SK-N-SH (cell line): ENCODE measurements around the gene NAA10. TPM values are rescaled to one million over a fixed set of nuclear protein-coding genes. Genes with fewer than 3 reads are reported as not detected.

Experiments used
- CTCF ChIA-PET: fragments of 300-600, 350-600 bp; formaldehyde crosslinking; extraction: SDS; loops from one replicate; lab custom pipeline; 2021; lab: Yijun Ruan, JAX
- POLR2A ChIA-PET: fragments of 350-600 bp; sonication (Branson Sonifier 250); formaldehyde crosslinking; extraction: SDS; loops from one replicate; lab custom pipeline; 2020; ENCODE audit warnings: antibody characterized with exemption, inconsistent platforms; lab: Yijun Ruan, JAX
- DNase-seq: peaks from one replicate; pipeline ENCODE4 v3.0.0; 2012
- H2AFZ ChIP-seq: fragments of 200-600 bp; sonication (generic); 2 replicates; pipeline ENCODE4 v1.8.1; 2016; ENCODE audit warnings: antibody characterized with exemption, mild to moderate bottlenecking, low read depth
- H3F3A ChIP-seq: fragments of 200-600 bp; sonication (generic); replicated peaks from 2 replicates; pipeline ENCODE3; 2016; ENCODE audit warnings: antibody characterized with exemption, mild to moderate bottlenecking; ENCODE audit not compliant: insufficient read depth
- H3K27ac ChIP-seq, 2 experiments: fragments of 200-500 bp in 1 of 2; fragments of 200-600 bp in 1 of 2; sonication (Bioruptor generic) in 1 of 2; sonication (generic), shearing (Covaris generic) in 1 of 2; 2 replicates each; pipeline versions ENCODE4 v1.5.1 to v1.6.1; 2014 to 2016; ENCODE audit warnings: low read depth in 2 of 2, inconsistent platforms in 1 of 2, low read length in 1 of 2, mild to moderate bottlenecking in 1 of 2, mixed read lengths in 1 of 2
- H3K27me3 ChIP-seq: fragments of 200-600 bp; sonication (generic), shearing (Covaris generic); 2 replicates; pipeline ENCODE4 v1.6.1; 2016; ENCODE audit warnings: mixed run types; ENCODE audit not compliant: insufficient read depth
- H3K36me3 ChIP-seq, 2 experiments: fragments of 200-500 bp in 1 of 2; fragments of 200-600 bp in 1 of 2; sonication (Bioruptor generic) in 1 of 2; sonication (generic) in 1 of 2; replicated peaks in 1 of 2; 2 replicates each; pipeline versions ENCODE3 to v1.5.1; 2014 to 2016; ENCODE audit warnings: low read length in 1 of 2, mild to moderate bottlenecking in 1 of 2; ENCODE audit not compliant: insufficient read depth in 2 of 2, control insufficient read depth in 1 of 2
- H3K4me1 ChIP-seq, 2 experiments: fragments of 200-500 bp in 1 of 2; fragments of 200-600 bp in 1 of 2; sonication (Bioruptor generic) in 1 of 2; sonication (generic), shearing (Covaris generic) in 1 of 2; 2 replicates each; pipeline versions ENCODE4 v1.5.1 to v1.6.1; 2014 to 2016; ENCODE audit warnings: low read depth in 1 of 2, low read length in 1 of 2, mixed run types in 1 of 2; ENCODE audit not compliant: insufficient read depth in 2 of 2, control insufficient read depth in 1 of 2
- H3K4me2 ChIP-seq: fragments of 200-600 bp; sonication (generic), shearing (Covaris generic); 2 replicates; pipeline ENCODE4 v1.6.1; 2017; ENCODE audit warnings: mixed run types
- H3K4me3 ChIP-seq, 2 experiments: fragments of 200-500 bp in 1 of 2; fragments of 200-600 bp in 1 of 2; sonication (Bioruptor generic) in 1 of 2; sonication (generic), shearing (Covaris generic) in 1 of 2; 2 replicates each; pipeline versions ENCODE4 v1.5.1 to v1.8.1; 2014 to 2016; ENCODE audit warnings: low read depth in 2 of 2, inconsistent platforms in 1 of 2, low read length in 1 of 2, mild to moderate bottlenecking in 1 of 2, mixed read lengths in 1 of 2, moderate library complexity in 1 of 2
- H3K79me2 ChIP-seq: fragments of 200-600 bp; sonication (generic); 2 replicates; pipeline ENCODE4 v1.8.1; 2017; ENCODE audit warnings: mild to moderate bottlenecking; ENCODE audit not compliant: insufficient read depth
- H3K9ac ChIP-seq: fragments of 200-600 bp; sonication (generic); 2 replicates; pipeline ENCODE4 v1.6.1; 2017; ENCODE audit warnings: mixed run types
- H3K9me2 ChIP-seq: fragments of 200-600 bp; sonication (generic); 2 replicates; pipeline ENCODE4 v1.6.1; 2017; ENCODE audit warnings: mixed run types
- H3K9me3 ChIP-seq: fragments of 200-600 bp; sonication (generic); 2 replicates; pipeline ENCODE4 v1.6.1; 2017; ENCODE audit warnings: mixed run types, mild to moderate bottlenecking, moderate library complexity
- H4K20me1 ChIP-seq: fragments of 200-600 bp; sonication (generic); 2 replicates; pipeline ENCODE4 v1.6.1; 2017; ENCODE audit warnings: mild to moderate bottlenecking, mixed run types; ENCODE audit not compliant: insufficient read depth
- CHD2 ChIP-seq: fragments of 150-350 bp; IDR thresholded peaks from 2 replicates; pipeline ENCODE4 v1.6.1; 2018; ENCODE audit warnings: low read length; ENCODE audit not compliant: partially characterized antibody
- ELF1 ChIP-seq: IDR thresholded peaks from 2 replicates; pipeline ENCODE4 v1.4.0; 2012
- EP300 ChIP-seq, 2 experiments: IDR thresholded peaks; 2 replicates each; pipeline versions ENCODE4 v1.4.0 to v1.6.1; 2012; ENCODE audit warnings: borderline replicate concordance in 1 of 2, low read depth in 1 of 2, low read length in 1 of 2
- EZH2phosphoT487 ChIP-seq: fragments of 200-600 bp; sonication (generic); IDR thresholded peaks from 2 replicates; pipeline ENCODE4 v1.6.1; 2017; ENCODE audit warnings: low read depth, mixed run types, mild to moderate bottlenecking, antibody characterized with exemption, moderate library complexity, borderline replicate concordance
- FOSL2 ChIP-seq: IDR thresholded peaks from 2 replicates; pipeline ENCODE4 v1.4.0; 2012; ENCODE audit warnings: low read depth, mild to moderate bottlenecking, moderate library complexity, borderline replicate concordance
- FOXJ3 ChIP-seq: sonication (generic); formaldehyde crosslinking; IDR thresholded peaks from 2 replicates; pipeline ENCODE4 v1.5.1; 2020; ENCODE audit warnings: mild to moderate bottlenecking, missing genetic modification reagents
- FOXM1 ChIP-seq: IDR thresholded peaks from 2 replicates; pipeline ENCODE4 v1.4.0; 2012; ENCODE audit warnings: low read depth, mild to moderate bottlenecking
- GABPA ChIP-seq: IDR thresholded peaks from 2 replicates; pipeline ENCODE4 v1.4.0; 2012; ENCODE audit warnings: low read depth, mild to moderate bottlenecking
- GATA2 ChIP-seq: sonication (generic); formaldehyde crosslinking; IDR thresholded peaks from 2 replicates; pipeline ENCODE4 v1.5.0; 2020; ENCODE audit warnings: mild to moderate bottlenecking, missing genetic modification reagents
- MXI1 ChIP-seq: IDR thresholded peaks from 2 replicates; pipeline ENCODE4 v1.6.1; 2012; ENCODE audit warnings: mild to moderate bottlenecking, low read depth, low read length, improper control_type of control experiment
- POLR2AphosphoS5 ChIP-seq: IDR thresholded peaks from 2 replicates; pipeline ENCODE4 v1.6.1; 2012; ENCODE audit warnings: low read depth, low read length
- RCOR1 ChIP-seq: fragments of 150-350 bp; IDR thresholded peaks from 2 replicates; pipeline ENCODE4 v1.6.1; 2017; ENCODE audit warnings: antibody characterized with exemption, low read length
- SMC3 ChIP-seq: IDR thresholded peaks from 2 replicates; pipeline ENCODE4 v1.6.1; 2012; ENCODE audit warnings: low read depth, low read length, improper control_type of control experiment
- WGBS: methylation state at CpG from one replicate; pipeline ENCODE4 v1.1.6; 2017; ENCODE audit warnings: low lambda C conversion rate; 5-methylcytosine and 5-hydroxymethylcytosine counted together
- polyA plus RNA-seq, 3 experiments: library from polyadenylated mRNA; depleted of rRNA; stranded (reverse); fragments of >200 nt; gene quantifications; 2 replicates each; pipeline ENCODE4 v1.2.3, GENCODE V29; 2012
- TF ChIP-seq, protein P1 (sequence below): fragments of 200-600 bp; sonication (generic); IDR thresholded peaks from 2 replicates; pipeline ENCODE4 v1.6.1; 2017; ENCODE audit warnings: antibody characterized with exemption, mild to moderate bottlenecking, moderate library complexity
- TF ChIP-seq, protein P2 (sequence below): IDR thresholded peaks from 2 replicates; pipeline ENCODE4 v1.4.0; 2012; ENCODE audit warnings: low read depth, borderline replicate concordance
- TF ChIP-seq, protein P3 (sequence below): IDR thresholded peaks from 2 replicates; pipeline ENCODE4 v1.4.0; 2012; ENCODE audit warnings: low read depth
- TF ChIP-seq, protein P4 (sequence below): fragments of 150-350 bp; IDR thresholded peaks from 2 replicates; pipeline ENCODE4 v1.6.1; 2017; ENCODE audit warnings: antibody characterized with exemption, low read length, low read depth, borderline replicate concordance
- TF ChIP-seq, protein P5 (sequence below): fragments of 150-350 bp; IDR thresholded peaks from 2 replicates; pipeline ENCODE4 v1.6.1; 2016; ENCODE audit warnings: mild to moderate bottlenecking, low read depth, low read length

Gene NAA10
- polyA plus RNA-seq, 1 of the 3 experiments (the other 2 are of a cell fraction): 229 TPM

DNA sequence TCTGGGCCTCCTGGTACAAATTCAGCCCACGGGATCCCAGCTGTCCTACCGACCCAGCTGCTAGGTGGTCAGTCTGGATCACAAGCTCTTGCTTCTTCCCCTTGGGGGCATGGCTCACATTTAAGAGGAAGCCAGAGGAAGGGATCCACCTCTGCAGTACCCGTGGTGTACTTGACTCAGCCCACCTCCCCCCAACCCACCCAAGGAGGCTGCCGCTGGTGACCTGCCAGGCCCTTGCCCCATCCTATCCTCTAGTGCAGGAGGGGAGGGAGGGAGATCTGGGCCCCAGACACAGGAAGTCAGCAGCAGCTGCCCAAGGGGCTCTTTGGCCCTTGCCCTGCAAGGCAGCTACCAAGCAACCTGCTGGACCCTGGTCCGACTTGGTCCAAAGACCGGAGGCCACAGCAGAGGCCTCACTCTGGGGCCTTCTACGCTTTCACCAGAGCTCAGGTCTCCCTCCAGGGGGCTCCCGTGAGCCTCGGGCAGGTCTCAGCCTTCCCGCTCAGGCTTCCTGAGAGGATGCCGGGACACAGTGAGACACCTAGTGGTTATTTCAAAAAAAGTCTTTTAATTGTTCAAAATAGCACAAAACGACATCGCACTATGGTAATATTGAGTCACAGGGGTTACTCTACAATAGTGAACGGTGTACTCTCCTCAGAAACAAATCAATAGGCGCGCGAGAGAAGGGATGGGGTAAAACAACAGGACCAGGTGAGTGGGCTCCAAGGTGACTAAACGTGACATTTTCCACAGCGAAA lies 12.4 kb upstream of the NAA10 start (continued):
- TF ChIP-seq FOXJ3 (CRISPR knock-in tag) (no peak), GABPA (no peak), SMC3 (peak; percentile 79), POLR2AphosphoS5 (no peak), EZH2phosphoT487 (no peak), FOSL2 (no peak; the same call in 1 of the 2 replicates), EP300 (IDR thresholded peaks at IDR 0.05; ENCODE audit: borderline replicate concordance in 1 of 2, low read depth in 1 of 2, low read length in 1 of 2) (no peak), GATA2 (CRISPR knock-in tag) (no peak), ELF1 (no peak)
- TF ChIP-seq, protein P1, sequence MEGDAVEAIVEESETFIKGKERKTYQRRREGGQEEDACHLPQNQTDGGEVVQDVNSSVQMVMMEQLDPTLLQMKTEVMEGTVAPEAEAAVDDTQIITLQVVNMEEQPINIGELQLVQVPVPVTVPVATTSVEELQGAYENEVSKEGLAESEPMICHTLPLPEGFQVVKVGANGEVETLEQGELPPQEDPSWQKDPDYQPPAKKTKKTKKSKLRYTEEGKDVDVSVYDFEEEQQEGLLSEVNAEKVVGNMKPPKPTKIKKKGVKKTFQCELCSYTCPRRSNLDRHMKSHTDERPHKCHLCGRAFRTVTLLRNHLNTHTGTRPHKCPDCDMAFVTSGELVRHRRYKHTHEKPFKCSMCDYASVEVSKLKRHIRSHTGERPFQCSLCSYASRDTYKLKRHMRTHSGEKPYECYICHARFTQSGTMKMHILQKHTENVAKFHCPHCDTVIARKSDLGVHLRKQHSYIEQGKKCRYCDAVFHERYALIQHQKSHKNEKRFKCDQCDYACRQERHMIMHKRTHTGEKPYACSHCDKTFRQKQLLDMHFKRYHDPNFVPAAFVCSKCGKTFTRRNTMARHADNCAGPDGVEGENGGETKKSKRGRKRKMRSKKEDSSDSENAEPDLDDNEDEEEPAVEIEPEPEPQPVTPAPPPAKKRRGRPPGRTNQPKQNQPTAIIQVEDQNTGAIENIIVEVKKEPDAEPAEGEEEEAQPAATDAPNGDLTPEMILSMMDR: peak; percentile 96
- TF ChIP-seq, protein P2, sequence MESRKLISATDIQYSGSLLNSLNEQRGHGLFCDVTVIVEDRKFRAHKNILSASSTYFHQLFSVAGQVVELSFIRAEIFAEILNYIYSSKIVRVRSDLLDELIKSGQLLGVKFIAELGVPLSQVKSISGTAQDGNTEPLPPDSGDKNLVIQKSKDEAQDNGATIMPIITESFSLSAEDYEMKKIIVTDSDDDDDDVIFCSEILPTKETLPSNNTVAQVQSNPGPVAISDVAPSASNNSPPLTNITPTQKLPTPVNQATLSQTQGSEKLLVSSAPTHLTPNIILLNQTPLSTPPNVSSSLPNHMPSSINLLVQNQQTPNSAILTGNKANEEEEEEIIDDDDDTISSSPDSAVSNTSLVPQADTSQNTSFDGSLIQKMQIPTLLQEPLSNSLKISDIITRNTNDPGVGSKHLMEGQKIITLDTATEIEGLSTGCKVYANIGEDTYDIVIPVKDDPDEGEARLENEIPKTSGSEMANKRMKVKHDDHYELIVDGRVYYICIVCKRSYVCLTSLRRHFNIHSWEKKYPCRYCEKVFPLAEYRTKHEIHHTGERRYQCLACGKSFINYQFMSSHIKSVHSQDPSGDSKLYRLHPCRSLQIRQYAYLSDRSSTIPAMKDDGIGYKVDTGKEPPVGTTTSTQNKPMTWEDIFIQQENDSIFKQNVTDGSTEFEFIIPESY: no peak
- TF ChIP-seq, protein P3, sequence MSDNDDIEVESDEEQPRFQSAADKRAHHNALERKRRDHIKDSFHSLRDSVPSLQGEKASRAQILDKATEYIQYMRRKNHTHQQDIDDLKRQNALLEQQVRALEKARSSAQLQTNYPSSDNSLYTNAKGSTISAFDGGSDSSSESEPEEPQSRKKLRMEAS: 0 out of 2 replicates have a peak, but pooled peaks have one; percentile 17
- TF ChIP-seq, all 33 proteins: peak for 4

DNA sequence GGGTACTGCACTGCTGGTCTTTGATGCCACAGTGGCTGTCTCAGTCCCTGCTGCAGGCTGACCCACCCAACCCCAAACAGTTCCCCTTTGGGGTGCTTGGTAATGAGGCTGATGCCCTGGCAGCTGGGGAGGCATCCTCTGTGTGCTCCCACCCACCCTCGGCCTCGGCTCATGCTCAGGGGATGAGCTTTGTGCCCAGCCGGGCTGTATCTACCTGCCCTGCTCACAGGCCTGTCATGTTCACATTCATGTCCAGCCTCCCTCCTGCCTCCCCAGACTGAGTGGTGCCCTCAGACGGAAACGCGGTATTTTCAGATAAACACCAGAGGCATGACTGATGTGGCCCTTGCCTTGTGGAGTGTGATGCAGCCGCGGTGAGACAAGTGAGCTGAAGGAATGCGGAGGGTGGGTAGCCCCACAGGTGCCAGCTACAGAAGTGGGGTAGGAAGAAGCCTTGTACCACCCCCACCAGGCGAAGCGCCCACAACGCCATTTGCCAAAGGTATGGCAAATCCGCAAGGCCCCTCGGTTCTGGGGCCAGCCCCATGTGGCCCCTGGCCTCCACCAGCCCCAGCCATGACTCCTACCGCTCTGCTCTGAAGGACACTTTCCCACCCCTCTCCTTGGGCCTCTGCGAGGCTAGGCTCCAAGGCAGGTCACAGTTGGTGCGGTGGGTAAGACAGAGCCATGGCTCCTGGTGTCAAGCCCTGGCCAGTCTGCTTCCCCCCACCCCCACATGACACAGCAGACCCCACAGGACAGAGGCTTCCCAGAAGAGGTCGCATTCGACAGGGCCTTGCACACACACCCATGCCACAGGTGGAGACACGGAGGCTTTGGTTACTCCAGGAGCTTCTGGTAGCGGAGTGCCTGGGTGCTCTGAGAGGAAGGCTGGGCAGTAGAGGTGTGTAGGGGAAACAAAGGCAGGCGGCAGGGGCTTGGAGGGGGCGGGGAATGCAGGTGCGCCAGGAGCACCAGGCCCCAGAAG lies 11.4 kb upstream of the NAA10 start:
- Histone ChIP-seq H3K36me3 (peaks cover 0 to 39% of the 10 kb centered on the region in 2 experiments), H4K20me1 (0 out of 2 replicates have a peak, but pooled peaks cover 9% of the 10 kb centered on the region), H3K4me2 (no peak overlapping the region), H3K4me3 (no peak overlapping the region), H3K27me3 (no peaks in the 10 kb centered on the region), H3K9ac (no peak overlapping the region), H3K79me2 (no peaks in the 10 kb centered on the region), H2AFZ (no peak overlapping the region), H3K9me3 (no peaks in the 10 kb centered on the region), H3K4me1 (peaks cover 0 to 2% of the 10 kb centered on the region in 2 experiments; a peak in 1 of 4 replicates), H3K9me2 (no peaks in the 10 kb centered on the region), H3K27ac (no peak overlapping the region), H3F3A (peaks cover 19% of the 10 kb centered on the region)
- ChIA-PET POLR2A (interaction anchor here (0.7 to 1.3 kb wide), 3 partner anchors 12 to 168 kb away, joined by 3 to 5 read pairs (median 3); partner anchors contain the start of gene NAA10), CTCF (interaction anchor here (0.6 to 11.8 kb wide), 27 partner anchors 8 to 1005 kb away, joined by 3 to 271 read pairs (median 4); partner anchors contain the start of genes ARHGAP4, HCFC1, NAA10 and PLXNB3)
- WGBS: 94% methylated on average over 18 of the region's 24 CpGs
- DNase-seq: no peak
- TF ChIP-seq RCOR1 (no peak), CHD2 (no peak), MXI1 (no peak), GATA2 (CRISPR knock-in tag) (no peak), ELF1 (no peak), FOXM1 (no peak), FOXJ3 (CRISPR knock-in tag) (no peak)
- TF ChIP-seq, protein P3: no peak
- TF ChIP-seq, protein P4, sequence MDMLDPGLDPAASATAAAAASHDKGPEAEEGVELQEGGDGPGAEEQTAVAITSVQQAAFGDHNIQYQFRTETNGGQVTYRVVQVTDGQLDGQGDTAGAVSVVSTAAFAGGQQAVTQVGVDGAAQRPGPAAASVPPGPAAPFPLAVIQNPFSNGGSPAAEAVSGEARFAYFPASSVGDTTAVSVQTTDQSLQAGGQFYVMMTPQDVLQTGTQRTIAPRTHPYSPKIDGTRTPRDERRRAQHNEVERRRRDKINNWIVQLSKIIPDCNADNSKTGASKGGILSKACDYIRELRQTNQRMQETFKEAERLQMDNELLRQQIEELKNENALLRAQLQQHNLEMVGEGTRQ: no peak
- TF ChIP-seq, protein P5, sequence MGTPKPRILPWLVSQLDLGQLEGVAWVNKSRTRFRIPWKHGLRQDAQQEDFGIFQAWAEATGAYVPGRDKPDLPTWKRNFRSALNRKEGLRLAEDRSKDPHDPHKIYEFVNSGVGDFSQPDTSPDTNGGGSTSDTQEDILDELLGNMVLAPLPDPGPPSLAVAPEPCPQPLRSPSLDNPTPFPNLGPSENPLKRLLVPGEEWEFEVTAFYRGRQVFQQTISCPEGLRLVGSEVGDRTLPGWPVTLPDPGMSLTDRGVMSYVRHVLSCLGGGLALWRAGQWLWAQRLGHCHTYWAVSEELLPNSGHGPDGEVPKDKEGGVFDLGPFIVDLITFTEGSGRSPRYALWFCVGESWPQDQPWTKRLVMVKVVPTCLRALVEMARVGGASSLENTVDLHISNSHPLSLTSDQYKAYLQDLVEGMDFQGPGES: no peak
